ENCODE results near the gene MED27. TPM values are rescaled to one million over a fixed set of nuclear protein-coding genes. Genes with fewer than 3 reads are reported as not detected.

The MED27 gene
- total and polyA plus RNA-seq, 2 of the 4 experiments (the other 2 are of a cell fraction) = 50.2 to 63.4 TPM

- dilution Hi-C loops (cut with HindIII; ENCODE audit: low sequenced_read_pairs, unreplicated experiment) (no loop called here), in situ Hi-C loops (cut with MboI; ENCODE audit: low sequenced_read_pairs) (no loop called here), intact Hi-C loops (cut with micrococcal nuclease) (no loop called here)
- peaks cover 72% of the 10 kb centered on the region for H3K27me3 ChIP-seq (ENCODE audit: control insufficient read depth, insufficient read depth, low read length)
- BruUV-seq (replicated peaks) = no TSS peak
- no peak overlapping the region for H2BK5ac ChIP-seq (ENCODE audit: low read depth, low read length, poor library complexity, severe bottlenecking)
- H4K8ac ChIP-seq (ENCODE audit: low read depth in 2 of 2, low read length in 2 of 2) = no peak overlapping the region
- no peak overlapping the region for H2BK15ac ChIP-seq (ENCODE audit: low read depth, low read length)
- no peak overlapping the region for H2BK20ac ChIP-seq (ENCODE audit: low read depth, low read length)
- no peak overlapping the region for H3K9ac ChIP-seq (ENCODE audit: low read depth, low read length)
- WGBS, 2 experiments (ENCODE audit: extremely low coverage in 2 of 2, insufficient read length in 1 of 2) = 58% methylated on average over 12 of the region's 23 CpGs; no CpG with 5 or more reads in 1 of the 2 experiments
- no peak for ATAC-seq (ENCODE audit: low read depth)
- H4K20me1 ChIP-seq (ENCODE audit: insufficient read depth, low read length) = no peaks in the 10 kb centered on the region
- no peaks in the 10 kb centered on the region for H3K9me3 ChIP-seq (ENCODE audit: control insufficient read depth, insufficient read depth, low read length)
- H2AK5ac ChIP-seq (ENCODE audit: low read depth, low read length) = no peak overlapping the region
- H2AFZ ChIP-seq (replicated peaks; ENCODE audit: low read length, poor library complexity) = no peak overlapping the region
- no peak overlapping the region for H3K27ac ChIP-seq (ENCODE audit: insufficient read depth, low read length)
- no peak overlapping the region for H3K18ac ChIP-seq (ENCODE audit: low read depth, low read length)
- no peaks in the 10 kb centered on the region; the same call in 1 of the 2 replicates for H3K4me1 ChIP-seq (ENCODE audit: control insufficient read depth, insufficient read depth, low read length)
- H2AK9ac ChIP-seq (replicated peaks; ENCODE audit: low read depth, low read length, poor library complexity) = peak overlapping the region; percentile 5
- H4K91ac ChIP-seq (ENCODE audit: insufficient read depth, low read depth, low read length) = no peak overlapping the region
- H3K36me3 ChIP-seq (ENCODE audit: control insufficient read depth, insufficient read depth, low read length) = no peaks in the 10 kb centered on the region
- H3K23ac ChIP-seq (ENCODE audit: low read depth, low read length) = no peak overlapping the region
- no peak overlapping the region for H3K14ac ChIP-seq (replicated peaks; ENCODE audit: low read depth, low read length)
- POLR2A ChIA-PET (ENCODE audit: unreplicated experiment) = no interaction called here
- H3K4me2 ChIP-seq (ENCODE audit: low read depth, low read length) = no peak overlapping the region
- H3K79me1 ChIP-seq (ENCODE audit: low read depth in 1 of 2, low read length in 2 of 2) = no peaks in the 10 kb centered on the region
- H4K5ac ChIP-seq (ENCODE audit: low read depth, low read length) = no peak overlapping the region
- no peak overlapping the region for H3K4me3 ChIP-seq (ENCODE audit: insufficient read depth, low read depth, low read length)
- no peaks in the 10 kb centered on the region for H3K9me1 ChIP-seq (ENCODE audit: insufficient read depth, low read length)
- no peak overlapping the region for H3K56ac ChIP-seq (ENCODE audit: extremely low read depth, insufficient read depth, low read length)
- H2BK120ac ChIP-seq (ENCODE audit: low read depth, low read length) = no peak overlapping the region
- CTCF ChIA-PET = interaction anchor here (0.5 kb wide), 1 partner anchor 46 kb away, joined by 3 read pairs; no protein-coding TSS in a partner anchor
- H3K4ac ChIP-seq (ENCODE audit: low read depth, low read length) = no peak overlapping the region
- TF ChIP-seq NFE2L2 (IDR thresholded peaks at IDR 0.05; ENCODE audit: low read depth, low read length) (no peak), MXI1 (IDR thresholded peaks at IDR 0.05; ENCODE audit: borderline replicate concordance, low read depth, low read length) (no peak)
- DNase-seq = no peak
These were observed 269.1 kb downstream of the MED27 start for GRCh38 chr9:131810351-131811170.

Other genes starting within 250 kb of the MED27 start
- 0.28 and 0.54 TPM in 2 replicates for gene NTNG2, start 82.2 kb upstream of the MED27 start, total RNA-seq (2012; rRNA removed)
- 0.84 and 1.2 TPM in 2 replicates for gene NTNG2, start 82.2 kb upstream of the MED27 start, polyA plus RNA-seq (2012; rRNA removed)